IPS-15b (cell line): ENCODE results near the gene RNH1.

ENCODE experiments used
- H3K27me3 ChIP-seq: one replicate; pipeline ENCODE4 v1.6.1; 2013; ENCODE audit warnings: low read length; ENCODE audit not compliant: control insufficient read depth, insufficient read depth
- H3K36me3 ChIP-seq: one replicate; pipeline ENCODE4 v1.6.1; 2013; ENCODE audit warnings: low read length; ENCODE audit not compliant: control insufficient read depth, insufficient read depth
- H3K4me1 ChIP-seq: one replicate; pipeline ENCODE4 v1.6.1; 2013; ENCODE audit warnings: mild to moderate bottlenecking, low read length; ENCODE audit not compliant: control insufficient read depth, insufficient read depth
- H3K4me3 ChIP-seq: one replicate; pipeline ENCODE4 v1.5.1; 2013; ENCODE audit warnings: low read depth, low read length
- H3K9ac ChIP-seq: one replicate; pipeline ENCODE4 v1.6.1; 2013; ENCODE audit warnings: low read depth, mild to moderate bottlenecking, low read length
- H3K9me3 ChIP-seq: one replicate; pipeline ENCODE4 v1.6.1; 2013; ENCODE audit warnings: mild to moderate bottlenecking, low read length; ENCODE audit not compliant: control insufficient read depth, insufficient read depth

Gene RNH1

GRCh38 chr11:501001-501682 lies 5.9 kb downstream of the RNH1 start:
- Histone ChIP-seq H3K4me3 (no peak overlapping the region), H3K9me3 (no peaks in the 10 kb centered on the region), H3K27me3 (no peaks in the 10 kb centered on the region), H3K9ac (no peak overlapping the region), H3K4me1 (no peaks in the 10 kb centered on the region), H3K36me3 (peaks cover 49% of the 10 kb centered on the region)

DNA sequence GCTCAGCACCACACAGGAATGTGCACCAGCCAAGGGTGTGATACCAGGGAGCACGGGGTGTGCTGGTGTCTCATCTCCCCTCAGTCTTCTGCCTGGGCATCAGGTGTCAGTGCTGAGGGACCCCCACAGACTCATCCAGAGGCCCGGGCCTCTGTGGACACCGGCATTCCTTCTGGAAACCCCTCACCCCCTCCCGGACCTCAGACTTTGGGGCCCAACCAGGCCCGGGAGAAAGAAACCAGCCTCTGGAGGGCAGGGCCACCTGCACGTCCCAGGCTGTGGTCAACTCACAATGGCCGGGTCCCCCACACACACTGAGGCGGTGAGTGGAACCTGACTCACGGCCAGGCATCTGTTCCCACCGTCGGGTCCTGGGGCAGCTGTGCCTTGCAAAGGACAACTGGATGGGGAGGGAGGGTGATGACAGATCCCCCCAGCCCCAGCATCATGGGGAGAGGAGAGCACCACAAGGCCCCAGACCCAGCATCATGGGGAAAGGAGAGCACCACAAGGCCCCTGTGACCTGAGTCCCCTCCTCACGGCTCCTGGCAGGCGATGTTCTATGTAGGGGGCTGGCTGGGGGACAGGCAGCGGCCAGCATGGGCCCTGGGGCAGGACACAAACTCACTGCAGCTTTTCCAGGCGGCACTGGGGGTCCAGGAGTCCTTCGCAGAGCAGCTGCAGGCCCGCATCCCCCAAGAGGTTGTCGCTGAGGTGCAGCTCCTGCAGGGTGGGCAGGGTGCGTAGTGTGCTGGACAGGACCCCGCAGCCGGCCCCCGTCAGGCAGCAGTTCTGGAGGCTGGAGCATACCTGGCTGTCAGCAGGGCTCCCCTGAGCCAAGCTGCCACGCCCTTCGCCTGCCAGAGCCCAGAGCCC lies 7.6 kb downstream of the RNH1 start:
- no peak overlapping the region for H3K4me3 ChIP-seq
- H3K4me1 ChIP-seq: no peaks in the 10 kb centered on the region
- H3K9me3 ChIP-seq: no peaks in the 10 kb centered on the region
- no peaks in the 10 kb centered on the region for H3K27me3 ChIP-seq
- H3K9ac ChIP-seq: no peak overlapping the region
- peaks cover 59% of the 10 kb centered on the region for H3K36me3 ChIP-seq

GRCh38 chr11:498297-499181 lies 8.5 kb downstream of the RNH1 start:
- peaks cover 65% of the 10 kb centered on the region for H3K36me3 ChIP-seq
- H3K9ac ChIP-seq: no peak overlapping the region
- no peak overlapping the region for H3K4me3 ChIP-seq
- H3K27me3 ChIP-seq: no peaks in the 10 kb centered on the region
- H3K9me3 ChIP-seq: no peaks in the 10 kb centered on the region
- H3K4me1 ChIP-seq: no peaks in the 10 kb centered on the region

- Histone ChIP-seq H3K27me3 (no peaks in the 10 kb centered on the region), H3K4me1 (no peaks in the 10 kb centered on the region), H3K36me3 (peaks cover 69% of the 10 kb centered on the region), H3K9me3 (no peaks in the 10 kb centered on the region), H3K9ac (no peak overlapping the region), H3K4me3 (no peak overlapping the region)
These were observed 9.3 kb downstream of the RNH1 start for GRCh38 chr11:497565-498296.

GRCh38 chr11:496834-497564 lies 10.0 kb downstream of the RNH1 start:
- H3K27me3 ChIP-seq: no peaks in the 10 kb centered on the region
- no peak overlapping the region for H3K9ac ChIP-seq
- H3K4me1 ChIP-seq: no peaks in the 10 kb centered on the region
- H3K9me3 ChIP-seq: no peaks in the 10 kb centered on the region
- H3K4me3 ChIP-seq: no peak overlapping the region
- H3K36me3 ChIP-seq: peaks cover 69% of the 10 kb centered on the region

- no peaks in the 10 kb centered on the region for H3K27me3 ChIP-seq
- H3K9me3 ChIP-seq: no peaks in the 10 kb centered on the region
- H3K4me1 ChIP-seq: no peaks in the 10 kb centered on the region
- no peak overlapping the region for H3K4me3 ChIP-seq
- H3K36me3 ChIP-seq: peaks cover 71% of the 10 kb centered on the region
- H3K9ac ChIP-seq: no peak overlapping the region
These were observed 11.5 kb downstream of the RNH1 start for GRCh38 chr11:495537-495931.

GRCh38 chr11:494761-495536 lies 12.1 kb downstream of the RNH1 start:
- peaks cover 71% of the 10 kb centered on the region for H3K36me3 ChIP-seq
- no peak overlapping the region for H3K4me3 ChIP-seq
- no peaks in the 10 kb centered on the region for H3K4me1 ChIP-seq
- no peaks in the 10 kb centered on the region for H3K9me3 ChIP-seq
- no peak overlapping the region for H3K9ac ChIP-seq
- no peaks in the 10 kb centered on the region for H3K27me3 ChIP-seq

DNA sequence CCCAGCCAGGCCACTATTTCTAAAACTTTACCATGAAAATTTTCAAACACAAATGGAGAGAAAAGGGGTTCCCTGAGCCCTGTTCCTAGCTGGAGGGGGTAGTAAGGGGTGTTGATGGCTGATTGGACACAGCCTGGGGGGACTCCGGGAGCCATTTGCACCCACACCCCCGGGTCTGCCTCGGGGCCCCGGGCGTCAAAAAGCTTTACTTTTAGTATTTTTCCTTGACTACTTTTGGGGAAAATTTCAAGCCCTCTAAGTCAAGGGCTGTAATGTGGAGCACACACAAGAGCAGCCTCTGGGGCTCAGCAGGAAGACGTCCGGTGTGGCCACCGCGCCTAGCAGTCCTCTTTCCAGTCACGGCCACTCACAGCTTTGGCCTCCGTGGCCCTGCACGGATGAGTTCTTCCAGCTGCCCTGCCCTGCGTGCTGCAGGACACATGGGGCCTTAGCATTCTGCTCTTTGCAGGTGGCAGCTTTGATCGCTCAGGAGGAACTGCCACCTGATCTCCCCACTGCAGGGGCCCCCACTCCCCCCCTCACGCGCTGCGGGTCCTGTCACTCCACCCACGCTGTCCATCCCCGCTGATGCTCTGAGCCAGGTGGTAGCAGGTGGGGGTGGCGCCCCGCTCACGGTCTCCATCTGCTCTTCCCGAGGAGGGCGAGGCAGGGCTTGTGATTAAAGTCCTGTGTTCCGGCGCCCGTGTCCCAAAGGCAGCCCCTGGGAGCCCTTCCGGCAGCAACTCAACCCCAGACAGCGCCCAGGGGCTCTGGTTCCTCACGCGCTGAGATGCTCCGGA lies 14.4 kb downstream of the RNH1 start:
- no peaks in the 10 kb centered on the region for H3K27me3 ChIP-seq

GRCh38 chr11:491358-491757 lies 15.7 kb downstream of the RNH1 start:
- Histone ChIP-seq H3K4me3 (no peak overlapping the region), H3K27me3 (no peaks in the 10 kb centered on the region), H3K9ac (no peak overlapping the region), H3K9me3 (no peaks in the 10 kb centered on the region), H3K4me1 (no peaks in the 10 kb centered on the region), H3K36me3 (peaks cover 55% of the 10 kb centered on the region)

More for the DNA sequence above, 14.4 kb downstream of the RNH1 start:
- no peaks in the 10 kb centered on the region for H3K9me3 ChIP-seq
- no peak overlapping the region for H3K4me3 ChIP-seq
- H3K36me3 ChIP-seq: peaks cover 61% of the 10 kb centered on the region
- H3K4me1 ChIP-seq: no peaks in the 10 kb centered on the region
- no peak overlapping the region for H3K9ac ChIP-seq

DNA sequence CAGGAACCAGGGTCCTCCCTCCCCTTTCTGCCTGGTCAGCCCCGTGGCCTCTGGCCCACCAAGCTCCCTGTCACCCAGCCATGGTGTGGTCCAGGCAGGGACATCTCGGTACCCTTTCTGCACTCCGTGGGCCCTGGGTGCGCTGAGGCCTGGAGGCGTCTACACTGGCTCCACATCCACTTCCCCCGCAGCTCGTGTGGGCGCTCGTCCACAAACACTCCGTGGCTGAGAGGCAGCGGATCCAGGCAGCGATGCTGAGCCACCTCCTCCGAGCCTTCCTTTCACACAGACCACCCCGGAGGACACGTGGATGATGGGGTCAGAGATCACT lies 16.1 kb downstream of the RNH1 start:
- H3K27me3 ChIP-seq: no peaks in the 10 kb centered on the region
- H3K9me3 ChIP-seq: no peaks in the 10 kb centered on the region
- no peak overlapping the region for H3K4me3 ChIP-seq
- no peaks in the 10 kb centered on the region for H3K4me1 ChIP-seq
- no peak overlapping the region for H3K9ac ChIP-seq
- H3K36me3 ChIP-seq: peaks cover 55% of the 10 kb centered on the region
